Tibial nerve (tissue), 4 donors: ENCODE results near the gene KRT16. TPM values are rescaled to one million over a fixed set of nuclear protein-coding genes. Genes with fewer than 3 reads are reported as not detected.

Experiments
- DNase-seq, 2 donors: peaks; one replicate each; pipeline ENCODE4 v3.0.0-alpha.2; 2019; ENCODE audit warnings: low spot score in 2 of 2
- H3K27ac ChIP-seq, 4 donors: fragments of 200-600 bp; sonication (generic) in 3 of 4; one replicate each; pipeline ENCODE4 v1.5.1; 2017 to 2019; ENCODE audit warnings: mild to moderate bottlenecking in 1 of 4
- H3K27me3 ChIP-seq, 2 donors: fragments of 200-600 bp; sonication (generic) in 1 of 2; one replicate each; pipeline versions ENCODE4 v1.5.1 to v1.6.0; 2017 to 2019
- H3K36me3 ChIP-seq, 3 donors: fragments of 200-600 bp; sonication (generic); one replicate each; pipeline ENCODE4 v1.5.1; 2018 to 2019
- H3K4me1 ChIP-seq, 4 donors: fragments of 200-600 bp; sonication (generic) in 3 of 4; one replicate each; pipeline ENCODE4 v1.5.1; 2017 to 2019
- H3K4me3 ChIP-seq, 4 donors: fragments of 200-600 bp; sonication (generic) in 3 of 4; one replicate each; pipeline ENCODE4 v1.5.1; 2017 to 2019; ENCODE audit warnings: mild to moderate bottlenecking in 1 of 4, moderate library complexity in 1 of 4
- H3K9me3 ChIP-seq, 4 donors: fragments of 200-600 bp; sonication (generic) in 3 of 4; one replicate each; pipeline ENCODE4 v1.5.1; 2017 to 2019
- EP300 ChIP-seq, 2 donors: sonication (generic); formaldehyde crosslinking; IDR thresholded peaks; one replicate each; pipeline ENCODE4 v1.6.1; 2017; ENCODE audit warnings: antibody characterized with exemption in 2 of 2, mild to moderate bottlenecking in 1 of 2
- POLR2A ChIP-seq, 2 donors: fragments of 450-650 bp; IDR thresholded peaks; one replicate each; pipeline ENCODE4 v1.6.1; 2017; ENCODE audit warnings: antibody characterized with exemption in 2 of 2, mild to moderate bottlenecking in 2 of 2, moderate library complexity in 2 of 2
- WGBS, 2 donors: methylation state at CpG; one replicate each; pipeline ENCODE4 v1.1.5; 2018; 5-methylcytosine and 5-hydroxymethylcytosine counted together
- total RNA-seq, 4 donors: library from RNA; depleted of rRNA; stranded (reverse); fragments of >200 nt; gene quantifications; one replicate each; pipeline ENCODE4 v1.1.0, GENCODE V29; 2016
- TF ChIP-seq, protein P1 (sequence below), 5 experiments: fragments of 200-600 bp in 3 of 5; fragments of 450-650 bp in 2 of 5; sonication (generic) in 3 of 5; IDR thresholded peaks; one replicate each; pipeline ENCODE4 v1.5.1; 2016 to 2019; ENCODE audit warnings: antibody characterized with exemption in 5 of 5, mild to moderate bottlenecking in 3 of 5, moderate library complexity in 2 of 5

Gene KRT16
- total RNA-seq, 4 donors from 2014 or later = 2.4 to 12.6 (median 6.6) TPM; not detected in 1

DNA sequence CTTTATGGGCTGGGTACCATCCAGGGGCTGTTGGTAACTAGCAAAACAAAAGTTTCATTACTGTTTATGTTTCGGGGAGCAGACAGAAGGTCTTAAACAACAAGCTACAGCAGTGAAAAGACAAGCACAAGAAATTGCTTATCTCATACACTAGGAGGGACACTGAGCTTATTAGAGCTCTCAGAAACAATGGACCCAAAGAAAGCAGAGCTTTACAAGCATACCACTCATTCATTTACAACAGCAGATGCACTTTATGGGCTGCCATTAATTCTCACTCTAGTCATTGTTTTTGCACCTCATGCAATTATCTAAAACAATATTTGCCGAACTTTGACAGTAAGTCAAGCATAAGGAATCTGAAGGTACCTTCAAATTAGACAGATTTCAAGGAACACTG lies 10.0 kb downstream of the KRT16 start:
- DNase-seq = no peak
- H3K4me3 ChIP-seq = no peak overlapping the region
- H3K27ac ChIP-seq = no peak overlapping the region
- H3K27me3 ChIP-seq = no peaks in the 10 kb centered on the region
- no peaks in the 10 kb centered on the region for H3K4me1 ChIP-seq
- WGBS, 2 donors = 40 to 52% methylated on average over 2 of the region's 2 CpGs
- TF ChIP-seq, protein P1, sequence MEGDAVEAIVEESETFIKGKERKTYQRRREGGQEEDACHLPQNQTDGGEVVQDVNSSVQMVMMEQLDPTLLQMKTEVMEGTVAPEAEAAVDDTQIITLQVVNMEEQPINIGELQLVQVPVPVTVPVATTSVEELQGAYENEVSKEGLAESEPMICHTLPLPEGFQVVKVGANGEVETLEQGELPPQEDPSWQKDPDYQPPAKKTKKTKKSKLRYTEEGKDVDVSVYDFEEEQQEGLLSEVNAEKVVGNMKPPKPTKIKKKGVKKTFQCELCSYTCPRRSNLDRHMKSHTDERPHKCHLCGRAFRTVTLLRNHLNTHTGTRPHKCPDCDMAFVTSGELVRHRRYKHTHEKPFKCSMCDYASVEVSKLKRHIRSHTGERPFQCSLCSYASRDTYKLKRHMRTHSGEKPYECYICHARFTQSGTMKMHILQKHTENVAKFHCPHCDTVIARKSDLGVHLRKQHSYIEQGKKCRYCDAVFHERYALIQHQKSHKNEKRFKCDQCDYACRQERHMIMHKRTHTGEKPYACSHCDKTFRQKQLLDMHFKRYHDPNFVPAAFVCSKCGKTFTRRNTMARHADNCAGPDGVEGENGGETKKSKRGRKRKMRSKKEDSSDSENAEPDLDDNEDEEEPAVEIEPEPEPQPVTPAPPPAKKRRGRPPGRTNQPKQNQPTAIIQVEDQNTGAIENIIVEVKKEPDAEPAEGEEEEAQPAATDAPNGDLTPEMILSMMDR (IDR thresholded peaks at IDR 0.05) = no peak
- TF ChIP-seq EP300 (IDR thresholded peaks at IDR 0.05) (no peak), POLR2A (IDR thresholded peaks at IDR 0.05) (no peak)
- peaks cover 0 to 19% (median 4%) of the 10 kb centered on the region in 4 donors for H3K9me3 ChIP-seq
- H3K36me3 ChIP-seq = no peaks in the 10 kb centered on the region

DNA sequence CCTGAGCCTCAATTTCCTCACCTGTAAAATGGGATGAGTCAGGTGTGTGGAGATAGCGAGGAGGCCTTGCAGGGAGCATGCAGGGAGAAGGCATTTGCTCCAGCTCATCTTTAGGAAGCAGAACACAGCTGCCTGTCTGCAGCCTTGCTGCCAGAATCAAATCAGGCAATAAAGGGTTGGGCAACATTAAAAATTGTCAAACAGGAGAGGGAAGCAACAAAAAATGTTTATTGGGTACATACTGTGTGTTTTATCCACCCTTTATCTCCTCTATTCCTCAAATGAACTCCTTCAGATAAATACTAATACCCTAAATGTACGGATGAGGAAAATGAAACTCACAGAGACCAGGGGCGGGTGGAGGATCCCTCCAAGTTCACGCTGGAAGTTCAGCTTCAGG lies 12.2 kb downstream of the KRT16 start:
- Histone ChIP-seq H3K9me3 (no peaks in the 10 kb centered on the region), H3K4me3 (no peak overlapping the region), H3K27me3 (no peaks in the 10 kb centered on the region), H3K27ac (no peak overlapping the region), H3K4me1 (no peaks in the 10 kb centered on the region), H3K36me3 (no peaks in the 10 kb centered on the region)
- TF ChIP-seq EP300 (IDR thresholded peaks at IDR 0.05) = no peak
- 72 to 75% methylated on average over 4 of the region's 4 CpGs for WGBS, 2 donors
- DNase-seq = no peak

DNA sequence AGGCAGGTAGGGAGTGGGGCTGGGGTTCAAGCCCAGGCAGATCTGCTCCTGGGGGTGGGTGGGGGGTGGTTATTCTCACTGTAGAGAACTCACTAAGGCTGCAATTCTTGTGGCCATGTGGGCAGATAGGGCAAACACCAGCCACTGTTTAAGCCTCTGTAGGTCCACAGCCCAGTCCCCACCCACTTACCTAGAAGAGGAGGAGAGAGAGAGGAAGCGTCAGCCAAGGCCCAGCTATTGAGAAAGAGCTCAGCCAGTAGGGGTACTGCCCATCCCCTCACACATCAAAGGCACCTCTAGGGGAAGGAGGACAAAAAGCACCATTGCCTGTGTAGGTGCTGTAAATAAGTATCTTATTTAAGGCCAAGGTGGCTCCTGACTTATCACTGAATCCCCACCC lies 12.9 kb downstream of the KRT16 start:
- H3K9me3 ChIP-seq = no peaks in the 10 kb centered on the region
- no peaks in the 10 kb centered on the region for H3K4me1 ChIP-seq
- TF ChIP-seq, protein P1 (IDR thresholded peaks at IDR 0.05) = no peak
- no peak for TF ChIP-seq POLR2A (IDR thresholded peaks at IDR 0.05)
- no peak for TF ChIP-seq EP300 (IDR thresholded peaks at IDR 0.05)
- 58 to 93% methylated on average over 1 of the region's 1 CpG for WGBS, 2 donors
- no peak for DNase-seq
- no peak overlapping the region for H3K27ac ChIP-seq
- no peaks in the 10 kb centered on the region for H3K27me3 ChIP-seq
- no peaks in the 10 kb centered on the region for H3K36me3 ChIP-seq
- no peak overlapping the region for H3K4me3 ChIP-seq

DNA sequence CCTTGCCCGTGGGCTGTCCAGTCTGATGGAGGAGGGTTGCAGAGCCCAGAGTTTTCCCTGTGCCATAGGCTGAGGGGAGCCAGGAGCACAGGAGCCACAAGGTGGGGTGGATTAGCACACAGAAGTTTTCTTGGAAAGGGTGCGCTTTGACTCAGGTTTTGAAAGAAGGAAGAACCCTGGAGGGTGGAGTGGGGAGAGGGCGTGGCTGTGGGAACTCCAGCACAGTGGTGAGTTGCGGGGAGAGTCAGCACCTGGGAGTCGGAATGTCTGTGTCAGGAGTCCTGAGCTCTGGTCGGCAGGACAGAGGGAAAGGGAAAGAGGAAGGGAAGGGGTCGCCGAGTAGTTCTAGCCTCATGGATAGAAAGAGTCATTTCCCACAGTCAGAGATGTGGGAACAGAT lies 17.0 kb downstream of the KRT16 start:
- Histone ChIP-seq H3K36me3 (no peaks in the 10 kb centered on the region), H3K9me3 (no peaks in the 10 kb centered on the region), H3K4me1 (no peaks in the 10 kb centered on the region), H3K27me3 (no peaks in the 10 kb centered on the region), H3K27ac (no peak overlapping the region), H3K4me3 (no peak overlapping the region)
- 81 to 82% methylated on average over 8 of the region's 8 CpGs for whole genome bisulfite sequencing, 2 donors
- DNase-seq = no peak
- no peak for TF ChIP-seq POLR2A (IDR thresholded peaks at IDR 0.05)
- TF ChIP-seq EP300 (IDR thresholded peaks at IDR 0.05) = no peak
- TF ChIP-seq, protein P1 (IDR thresholded peaks at IDR 0.05) = no peak

DNA sequence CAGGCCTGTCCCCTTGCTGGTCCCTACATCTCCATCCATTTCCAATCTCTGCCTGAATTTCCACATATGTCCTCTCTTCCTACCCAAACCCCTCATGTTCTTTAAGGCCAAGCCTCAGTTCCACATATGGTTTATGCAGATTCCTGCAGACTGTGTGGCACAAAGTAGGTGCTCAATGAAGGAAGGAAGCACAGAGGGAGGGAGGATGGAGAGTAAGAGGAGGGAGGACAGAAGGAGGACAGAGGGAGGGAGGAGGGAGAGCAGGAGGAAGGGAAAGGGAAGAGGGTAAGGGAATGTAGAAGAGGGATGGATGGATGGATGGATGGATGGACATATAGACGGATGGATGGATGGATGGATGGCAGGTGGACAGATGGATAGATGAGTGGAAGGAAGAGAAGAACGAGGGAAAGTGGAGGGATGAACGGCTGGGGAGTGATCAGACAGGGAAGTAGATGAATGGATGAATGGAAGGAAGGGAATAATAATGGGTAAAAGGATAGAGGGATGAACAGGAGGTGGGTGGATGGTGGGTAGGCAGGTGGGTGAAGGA lies 18.1 kb downstream of the KRT16 start:
- Histone ChIP-seq H3K9me3 (no peaks in the 10 kb centered on the region), H3K4me3 (no peak overlapping the region), H3K4me1 (no peaks in the 10 kb centered on the region), H3K27ac (no peak overlapping the region), H3K27me3 (no peaks in the 10 kb centered on the region), H3K36me3 (no peaks in the 10 kb centered on the region)
- 47 to 69% methylated on average over 3 of the region's 3 CpGs for WGBS, 2 donors
- no peak for DNase-seq
- no peak for TF ChIP-seq EP300 (IDR thresholded peaks at IDR 0.05)
- TF ChIP-seq, protein P1 (IDR thresholded peaks at IDR 0.05) = no peak
